PC-3 (cell line): ENCODE data around the gene IGFBP7. TPM values are rescaled to one million over a fixed set of nuclear protein-coding genes. Genes with fewer than 3 reads are reported as not detected.
A peak's percentile ranks its signal among the peaks of the same experiment; 100 is the strongest.

ENCODE experiments used
- ATAC-seq: fragments of 200-7000 bp; cut with Tn5 transposase; 2 replicates; pipeline ENCODE4 v1.9.1; 2020; ENCODE audit warnings: mild to moderate bottlenecking, moderate library complexity
- BruUV-seq: library from RNA; stranded (reverse); fragments of 400-500 nt; replicated peaks from 2 replicates; lab custom pipeline; 2021; lab: Mats Ljungman, UMichigan
- CTCF ChIA-PET: fragments of 300-600 bp; sonication (Branson Sonifier 250); formaldehyde crosslinking; loops from one replicate; lab custom pipeline; 2022; ENCODE audit warnings: antibody characterized with exemption; lab: Charles Lee
- POLR2A ChIA-PET: fragments of 300-600 bp; sonication (Branson Sonifier 250); formaldehyde crosslinking; loops from one replicate; lab custom pipeline; 2022; ENCODE audit warnings: antibody characterized with exemption; ENCODE audit not compliant: unreplicated experiment; lab: Charles Lee
- DNase-seq: peaks from one replicate; pipeline ENCODE4 v3.0.0-alpha.2; 2015
- H2AFZ ChIP-seq: fragments of 300-600 bp; sonication (generic); 2 replicates; pipeline ENCODE4 v1.6.0; 2016; ENCODE audit warnings: antibody characterized with exemption, low read length
- H3F3A ChIP-seq: fragments of 300-600 bp; sonication (generic); one replicate; pipeline ENCODE4 v1.6.0; 2017; ENCODE audit warnings: antibody characterized with exemption, low read length, control low read depth, mild to moderate bottlenecking; ENCODE audit not compliant: unreplicated experiment
- H3K27ac ChIP-seq: fragments of 300-600 bp; sonication (generic); 2 replicates; pipeline ENCODE4 v1.5.1; 2016; ENCODE audit warnings: mild to moderate bottlenecking, low read length
- H3K27me3 ChIP-seq: fragments of 300-600 bp; sonication (generic); 2 replicates; pipeline ENCODE4 v1.6.1; 2016; ENCODE audit warnings: low read length, mixed read lengths
- H3K36me3 ChIP-seq: fragments of 300-600 bp; sonication (generic); 2 replicates; pipeline ENCODE4 v1.6.1; 2016; ENCODE audit warnings: low read depth, mixed run types, low read length, mixed read lengths
- H3K4me1 ChIP-seq: fragments of 300-600 bp; sonication (generic); 2 replicates; pipeline ENCODE4 v1.5.1; 2016; ENCODE audit warnings: low read length; ENCODE audit not compliant: insufficient read depth
- H3K4me2 ChIP-seq: fragments of 300-600 bp; sonication (generic); 2 replicates; pipeline ENCODE4 v1.6.0; 2016; ENCODE audit warnings: low read length
- H3K4me3 ChIP-seq: fragments of 300-600 bp; sonication (generic); 2 replicates; pipeline ENCODE4 v1.5.1; 2016; ENCODE audit warnings: mild to moderate bottlenecking, low read length, mixed read lengths
- H3K79me2 ChIP-seq: fragments of 300-600 bp; sonication (generic); 2 replicates; pipeline ENCODE4 v1.6.1; 2017; ENCODE audit warnings: low read length, mixed read lengths
- H3K9ac ChIP-seq: fragments of 300-600 bp; sonication (generic); 2 replicates; pipeline ENCODE4 v1.6.0; 2016; ENCODE audit warnings: mild to moderate bottlenecking, low read length
- H3K9me2 ChIP-seq: fragments of 300-600 bp; sonication (generic); replicated peaks from 2 replicates; pipeline ENCODE4 v1.6.1; 2016; ENCODE audit warnings: mixed run types, low read length, mixed read lengths
- H3K9me3 ChIP-seq: fragments of 300-600 bp; sonication (generic); 2 replicates; pipeline ENCODE4 v1.6.1; 2016; ENCODE audit warnings: low read length, mixed read lengths
- H4K20me1 ChIP-seq: fragments of 300-600 bp; sonication (generic); 2 replicates; pipeline ENCODE4 v1.6.1; 2016; ENCODE audit warnings: low read length, mixed read lengths
- CTCF ChIP-seq: fragments of 300-600 bp; sonication (generic); conservative IDR thresholded peaks from 2 replicates; pipeline ENCODE4 v1.5.1; 2017; ENCODE audit warnings: antibody characterized with exemption, low read depth, mild to moderate bottlenecking, low read length
- EZH2 ChIP-seq: fragments of 300-600 bp; sonication (generic); IDR thresholded peaks from one replicate; pipeline ENCODE4 v1.6.1; 2017; ENCODE audit warnings: antibody characterized with exemption, mild to moderate bottlenecking, low read length; ENCODE audit not compliant: unreplicated experiment
- EZH2phosphoT487 ChIP-seq: fragments of 300-600 bp; sonication (generic); IDR thresholded peaks from 2 replicates; pipeline ENCODE4 v1.6.1; 2018; ENCODE audit warnings: mild to moderate bottlenecking, antibody characterized with exemption, low read length, borderline replicate concordance
- intact Hi-C: fragments of 100-400 bp; cut with micrococcal nuclease; formaldehyde crosslinking; loops from 2 replicates; pipeline ENCODE4 v1.9.0; 2023
- total RNA-seq: library from RNA; depleted of rRNA; stranded (reverse); fragments of >200 nt; gene quantifications from 2 replicates; pipeline ENCODE4 v1.2.3, GENCODE V29; 2014

IGFBP7 gene
- total RNA-seq, 1 experiment from 2014 or later: not detected

- BruUV-seq: no TSS peak
- no peak for TF ChIP-seq CTCF
- TF ChIP-seq EZH2phosphoT487: no peak
- no peak for TF ChIP-seq EZH2
These were observed 48.6 kb upstream of the IGFBP7 start for GRCh38 chr4:57158762-57159161.

DNA sequence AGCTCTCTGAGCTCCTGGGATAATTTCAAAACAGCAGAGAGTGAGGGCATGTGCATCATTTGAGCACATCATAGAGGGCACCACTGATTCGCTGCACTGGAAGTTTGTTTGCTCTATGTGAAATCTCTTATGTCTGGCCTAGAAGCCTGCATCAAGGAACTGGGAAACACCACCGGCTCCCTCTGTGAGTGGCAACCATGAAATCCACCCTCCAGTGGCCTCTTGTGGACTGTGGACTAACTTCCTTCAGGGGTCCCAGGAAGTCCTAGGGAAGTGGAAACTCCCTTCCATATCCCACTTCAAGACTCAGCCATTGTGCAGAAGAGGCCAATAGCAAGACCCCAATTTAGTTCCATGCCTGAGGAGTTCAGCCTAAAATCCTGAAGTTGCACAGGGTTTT, 48.0 kb upstream of the IGFBP7 start:
- Histone ChIP-seq H3K4me3 (no peak overlapping the region), H3K36me3 (no peaks in the 10 kb centered on the region), H3K9me3 (no peaks in the 10 kb centered on the region), H2AFZ (no peak overlapping the region), H3F3A (no peaks in the 10 kb centered on the region), H3K27ac (no peak overlapping the region), H3K27me3 (peaks cover 7% of the 10 kb centered on the region; the same call in 1 of the 2 replicates), H3K9me2 (no peaks in the 10 kb centered on the region), H3K79me2 (no peaks in the 10 kb centered on the region), H4K20me1 (no peaks in the 10 kb centered on the region), H3K4me1 (peaks cover 11% of the 10 kb centered on the region), H3K4me2 (no peak overlapping the region), H3K9ac (no peak overlapping the region)
- intact Hi-C loops: loop anchor here (10.0 kb wide), 1 partner anchor 93 kb away; no protein-coding TSS in a partner anchor
- CTCF ChIA-PET: no interaction called here
- no TSS peak for BruUV-seq
- POLR2A ChIA-PET: no interaction called here
- ATAC-seq (peak; percentile 35; the same call in 1 of the 2 replicates), DNase-seq (no peak)
- TF ChIP-seq EZH2 (no peak), CTCF (peak; percentile 34; the same call in 1 of the 2 replicates)

More at GRCh38 chr4:57158762-57159161, 48.6 kb upstream of the IGFBP7 start:
- intact Hi-C loops: loop anchor here (10.0 kb wide), 1 partner anchor 94 kb away; no protein-coding TSS in a partner anchor
- CTCF ChIA-PET: no interaction called here
- Histone ChIP-seq H3K4me2 (no peak overlapping the region), H3K4me3 (no peak overlapping the region), H3K4me1 (peaks cover 14% of the 10 kb centered on the region), H2AFZ (no peak overlapping the region), H3K9me3 (no peaks in the 10 kb centered on the region), H3K9me2 (no peaks in the 10 kb centered on the region), H3K27me3 (peaks cover 7% of the 10 kb centered on the region; the same call in 1 of the 2 replicates), H3K27ac (no peak overlapping the region), H3K79me2 (no peaks in the 10 kb centered on the region), H4K20me1 (no peaks in the 10 kb centered on the region), H3K9ac (no peak overlapping the region), H3F3A (no peaks in the 10 kb centered on the region), H3K36me3 (no peaks in the 10 kb centered on the region)
- DNase-seq (no peak), ATAC-seq (no peak)
- POLR2A ChIA-PET: no interaction called here

DNA sequence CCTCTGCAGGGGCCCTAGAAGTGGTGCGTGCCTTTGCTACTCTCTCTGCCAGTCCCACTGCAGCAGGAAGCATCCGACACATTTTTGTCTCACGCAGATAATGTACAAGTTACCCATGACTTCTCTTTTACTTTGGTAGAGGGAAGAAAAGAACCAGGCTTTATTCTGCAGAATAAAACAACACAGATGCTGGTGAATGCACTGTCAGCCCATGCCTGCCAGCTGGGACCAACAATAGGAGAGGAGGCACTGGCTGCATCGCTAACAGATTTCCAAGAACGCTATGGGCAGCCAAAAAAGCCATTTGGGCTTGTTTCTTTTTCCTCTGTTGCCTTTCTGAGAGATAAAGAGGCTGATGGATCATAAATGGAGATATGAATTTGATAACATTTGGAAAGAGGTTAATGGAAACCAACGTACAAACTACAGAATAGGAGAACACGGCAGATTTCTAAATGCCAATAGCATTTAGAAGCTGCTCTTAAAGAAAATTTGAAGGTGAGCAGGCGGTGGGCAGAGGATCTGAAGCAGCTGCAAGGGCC, 47.5 kb upstream of the IGFBP7 start:
- no peak for DNase-seq
- H3K9ac ChIP-seq: no peak overlapping the region
- no peak for TF ChIP-seq EZH2phosphoT487
- no peak for TF ChIP-seq CTCF
- TF ChIP-seq EZH2: no peak
- no peak for ATAC-seq
- no peaks in the 10 kb centered on the region for H3K36me3 ChIP-seq
- H3K9me3 ChIP-seq: no peaks in the 10 kb centered on the region
- intact Hi-C loops: loop anchor here (10.0 kb wide), 1 partner anchor 93 kb away; no protein-coding TSS in a partner anchor
- no peak overlapping the region for H2AFZ ChIP-seq
- H3K4me2 ChIP-seq: no peak overlapping the region
- POLR2A ChIA-PET: no interaction called here
- peaks cover 8% of the 10 kb centered on the region for H3K4me1 ChIP-seq
- H3K27ac ChIP-seq: no peak overlapping the region
- no TSS peak for BruUV-seq
- CTCF ChIA-PET: no interaction called here
- peaks cover 7% of the 10 kb centered on the region; the same call in 1 of the 2 replicates for H3K27me3 ChIP-seq
- no peaks in the 10 kb centered on the region for H4K20me1 ChIP-seq
- no peaks in the 10 kb centered on the region for H3K9me2 ChIP-seq
- no peaks in the 10 kb centered on the region for H3F3A ChIP-seq
- H3K4me3 ChIP-seq: no peak overlapping the region
- H3K79me2 ChIP-seq: no peaks in the 10 kb centered on the region
